Prostate gland (tissue), 2 donors: Measurements from ENCODE around the gene C11orf68. TPM values are rescaled to one million over a fixed set of nuclear protein-coding genes. Genes with fewer than 3 reads are reported as not detected.

ENCODE experiments used
- DNase-seq: peaks from one replicate; pipeline ENCODE4 v3.0.0-alpha.2; 2019; ENCODE audit warnings: low spot score
- H3K27ac ChIP-seq, 2 donors: fragments of 200-600 bp; sonication (generic); 2 replicates each; pipeline ENCODE4 v1.5.1; 2017 to 2019
- H3K27me3 ChIP-seq: fragments of 200-600 bp; sonication (generic); replicated peaks from 2 replicates; pipeline ENCODE4 v1.5.1; 2019; ENCODE audit not compliant: insufficient read depth
- H3K36me3 ChIP-seq, 2 donors: fragments of 200-600 bp; sonication (generic); 1 replicate in 1 of 2; 2 replicates in 1 of 2; pipeline versions ENCODE4 v1.5.1 to v1.8.1; 2017 to 2019
- H3K4me1 ChIP-seq: fragments of 200-600 bp; sonication (generic); replicated peaks from 2 replicates; pipeline ENCODE4 v1.5.1; 2019
- H3K4me3 ChIP-seq, 2 donors: fragments of 200-600 bp; sonication (generic); 2 replicates each; pipeline ENCODE4 v1.5.1; 2017 to 2019
- H3K9me3 ChIP-seq: fragments of 200-600 bp; sonication (generic); 2 replicates; pipeline ENCODE4 v1.5.1; 2017
- CTCF ChIP-seq, 4 experiments: fragments of 200-600 bp in 2 of 4; fragments of 450-650 bp in 2 of 4; sonication (generic) in 2 of 4; IDR thresholded peaks; 1 replicate in 3 of 4; 2 replicates in 1 of 4; pipeline ENCODE4 v1.5.1; 2016 to 2019; ENCODE audit warnings: antibody characterized with exemption in 4 of 4, mild to moderate bottlenecking in 2 of 4, moderate library complexity in 2 of 4
- POLR2A ChIP-seq: fragments of 450-650 bp; IDR thresholded peaks from one replicate; pipeline ENCODE4 v1.6.1; 2016; ENCODE audit warnings: antibody characterized with exemption, mild to moderate bottlenecking
- POLR2AphosphoS5 ChIP-seq: sonication (generic); formaldehyde crosslinking; IDR thresholded peaks from one replicate; pipeline ENCODE4 v1.6.1; 2017; ENCODE audit warnings: antibody characterized with exemption
- WGBS: methylation state at CpG from one replicate; pipeline ENCODE4 v1.1.5; 2018; 5-methylcytosine and 5-hydroxymethylcytosine counted together
- intact Hi-C: fragments of 100-400 bp; cut with DNase I; formaldehyde crosslinking; loops from one replicate; pipeline ENCODE4 v1.14.2; 2022
- total RNA-seq, 2 donors: library from RNA; depleted of rRNA; stranded (reverse); fragments of >200 nt; gene quantifications; one replicate each; pipeline ENCODE4 v1.1.0, GENCODE V29; 2016

C11orf68 gene
- total RNA-seq, 2 donors from 2014 or later, result 30.1 to 54.6 TPM

GRCh38 chr11:65886826-65887722 is 31.8 kb downstream of the C11orf68 start:
- Histone ChIP-seq H3K4me3 (peak overlapping the region; percentile 54 to 58), H3K27me3 (no peaks in the 10 kb centered on the region), H3K36me3 (no peaks in the 10 kb centered on the region), H3K9me3 (no peaks in the 10 kb centered on the region), H3K27ac (peak overlapping the region in 1 of 2 donors; percentile 93), H3K4me1 (peaks cover 17% of the 10 kb centered on the region)
- TF ChIP-seq POLR2A (no peak), POLR2AphosphoS5 (no peak), CTCF (IDR thresholded peaks at IDR 0.05) (no peak)
- intact Hi-C loops, result no loop called here
- 77% methylated on average over 14 of the region's 14 CpGs for WGBS
- no peak for DNase-seq

GRCh38 chr11:65885808-65886536 is 32.9 kb downstream of the C11orf68 start:
- intact Hi-C loops, result loop anchor here (2.0 kb wide), 1 partner anchor 103 kb away; no protein-coding TSS in a partner anchor
- peaks cover 7% of the 10 kb centered on the region for H3K4me1 ChIP-seq
- no peak overlapping the region for H3K27ac ChIP-seq
- no peaks in the 10 kb centered on the region for H3K9me3 ChIP-seq
- H3K27me3 ChIP-seq, result no peaks in the 10 kb centered on the region
- no peak overlapping the region for H3K4me3 ChIP-seq
- 91% methylated on average over 12 of the region's 12 CpGs for WGBS
- H3K36me3 ChIP-seq, result no peaks in the 10 kb centered on the region
- TF ChIP-seq POLR2AphosphoS5 (no peak), CTCF (IDR thresholded peaks at IDR 0.05) (no peak), POLR2A (no peak)
- no peak for DNase-seq

- Histone ChIP-seq H3K27ac (no peak overlapping the region), H3K4me3 (no peak overlapping the region), H3K4me1 (peaks cover 7% of the 10 kb centered on the region), H3K36me3 (no peaks in the 10 kb centered on the region), H3K9me3 (no peaks in the 10 kb centered on the region), H3K27me3 (no peaks in the 10 kb centered on the region)
- DNase-seq, result no peak
- TF ChIP-seq POLR2A (no peak), POLR2AphosphoS5 (no peak), CTCF (IDR thresholded peaks at IDR 0.05) (no peak)
- intact Hi-C loops, result loop anchor here (2.0 kb wide), 1 partner anchor 104 kb away; no protein-coding TSS in a partner anchor
- 93% methylated on average over 7 of the region's 7 CpGs for WGBS
Measured at GRCh38 chr11:65885231-65885630, 33.6 kb downstream of the C11orf68 start.

- WGBS, result 29% methylated on average over 9 of the region's 9 CpGs
- Histone ChIP-seq H3K4me1 (peaks cover 7% of the 10 kb centered on the region), H3K36me3 (no peaks in the 10 kb centered on the region), H3K9me3 (no peaks in the 10 kb centered on the region), H3K4me3 (no peak overlapping the region), H3K27me3 (no peaks in the 10 kb centered on the region), H3K27ac (no peak overlapping the region)
- peak; percentile 62 for DNase-seq
- TF ChIP-seq CTCF (IDR thresholded peaks at IDR 0.05) (peak; percentile 98 to 99 (median 99)), POLR2AphosphoS5 (peak; percentile 85), POLR2A (no peak)
- intact Hi-C loops, result loop anchor here (2.0 kb wide), 1 partner anchor 104 kb away; no protein-coding TSS in a partner anchor
Measured at GRCh38 chr11:65884716-65885092, 34.2 kb downstream of the C11orf68 start.
